ENCODE results near the gene MAGI1.

DNA sequence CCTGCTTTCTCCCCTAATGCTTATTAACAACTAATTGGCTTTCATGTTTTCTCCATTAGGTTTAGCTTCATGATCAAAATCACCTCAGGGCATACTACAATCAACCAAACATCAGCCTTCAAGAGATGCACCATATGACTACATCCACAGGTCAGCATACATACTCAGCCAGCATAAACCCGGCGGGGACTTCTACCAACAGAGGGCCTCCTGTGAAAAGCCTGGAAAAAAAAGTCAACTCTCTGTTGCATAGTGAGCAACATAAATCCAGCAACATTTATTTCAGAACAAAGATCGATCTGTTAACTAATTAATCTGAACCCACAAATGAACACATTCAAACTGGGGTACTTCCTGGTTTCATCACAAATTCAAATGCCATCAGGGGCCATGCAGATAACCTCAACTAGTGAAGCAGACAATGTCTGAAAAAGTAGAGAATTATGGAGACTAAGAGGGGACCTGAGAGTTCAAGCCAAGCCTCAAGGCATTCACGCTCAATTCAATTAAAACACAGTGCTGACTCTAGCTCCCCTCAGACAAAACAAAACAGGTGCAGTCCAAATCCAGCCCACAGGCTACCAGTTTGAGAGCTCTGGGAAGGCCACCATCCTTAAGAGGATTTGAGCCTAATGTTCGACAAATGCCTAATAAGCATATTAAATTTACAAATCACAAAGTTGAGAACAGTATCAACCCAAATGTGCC lies 124.5 kb downstream of the MAGI1 start:
- TF ChIP-seq, protein P1, sequence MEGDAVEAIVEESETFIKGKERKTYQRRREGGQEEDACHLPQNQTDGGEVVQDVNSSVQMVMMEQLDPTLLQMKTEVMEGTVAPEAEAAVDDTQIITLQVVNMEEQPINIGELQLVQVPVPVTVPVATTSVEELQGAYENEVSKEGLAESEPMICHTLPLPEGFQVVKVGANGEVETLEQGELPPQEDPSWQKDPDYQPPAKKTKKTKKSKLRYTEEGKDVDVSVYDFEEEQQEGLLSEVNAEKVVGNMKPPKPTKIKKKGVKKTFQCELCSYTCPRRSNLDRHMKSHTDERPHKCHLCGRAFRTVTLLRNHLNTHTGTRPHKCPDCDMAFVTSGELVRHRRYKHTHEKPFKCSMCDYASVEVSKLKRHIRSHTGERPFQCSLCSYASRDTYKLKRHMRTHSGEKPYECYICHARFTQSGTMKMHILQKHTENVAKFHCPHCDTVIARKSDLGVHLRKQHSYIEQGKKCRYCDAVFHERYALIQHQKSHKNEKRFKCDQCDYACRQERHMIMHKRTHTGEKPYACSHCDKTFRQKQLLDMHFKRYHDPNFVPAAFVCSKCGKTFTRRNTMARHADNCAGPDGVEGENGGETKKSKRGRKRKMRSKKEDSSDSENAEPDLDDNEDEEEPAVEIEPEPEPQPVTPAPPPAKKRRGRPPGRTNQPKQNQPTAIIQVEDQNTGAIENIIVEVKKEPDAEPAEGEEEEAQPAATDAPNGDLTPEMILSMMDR (IDR thresholded peaks at IDR 0.05; ENCODE audit: insufficient read depth, low read length, poor library complexity, severe bottlenecking), result no peak
- no peak for TF ChIP-seq EZH2phosphoT487 (conservative IDR thresholded peaks at IDR 0.05; ENCODE audit: low read length)
